K562 (cell line): ENCODE results near the gene ZNF652.

Source experiments
- ATF7 ChIP-seq: fragments of 450-650 bp; IDR thresholded peaks from 2 replicates; pipeline ENCODE4 v1.7.1; 2014; ENCODE audit warnings: mild to moderate bottlenecking, moderate library complexity
- POLR2A ChIP-seq: fragments of 450-650 bp; conservative IDR thresholded peaks from 2 replicates; pipeline ENCODE4 v1.6.1; 2016

DNA sequence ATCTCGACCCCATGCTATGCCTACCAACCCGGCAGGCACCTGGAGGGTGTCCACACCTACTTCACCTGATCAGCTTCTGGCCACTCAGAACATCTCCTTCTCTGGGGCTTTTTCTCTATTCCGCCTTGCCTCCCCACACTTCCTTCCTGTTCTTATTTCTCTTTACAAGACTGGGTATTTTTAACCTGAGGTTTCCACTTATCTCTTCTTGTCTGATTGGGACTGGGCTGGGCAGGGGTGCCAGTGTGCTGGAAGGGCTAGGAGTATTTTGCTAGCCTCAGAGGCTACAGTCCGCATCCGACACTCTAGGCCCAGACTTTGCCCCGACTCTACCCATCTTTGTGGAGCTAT lies 26.2 kb upstream of the ZNF652 start:
- TF ChIP-seq POLR2A, result no peak
- TF ChIP-seq ATF7, result no peak
